Glutamatergic neuron (in vitro differentiated cells): ENCODE data around the gene OSBP. TPM values are rescaled to one million over a fixed set of nuclear protein-coding genes. Genes with fewer than 3 reads are reported as not detected.

Source experiments
- DNase-seq: peaks from one replicate; pipeline ENCODE4 v3.0.0; 2022
- H3K27ac Mint-ChIP-seq: one replicate; pipeline ENCODE4 v1.8.0; 2020; ENCODE audit warnings: mild to moderate bottlenecking, mixed read lengths, inconsistent platforms; ENCODE audit not compliant: unreplicated experiment
- H3K27me3 Mint-ChIP-seq: one replicate; pipeline ENCODE4 v1.8.0; 2020; ENCODE audit warnings: mild to moderate bottlenecking, moderate library complexity, mixed read lengths, inconsistent platforms; ENCODE audit not compliant: unreplicated experiment
- H3K36me3 Mint-ChIP-seq: one replicate; pipeline ENCODE4 v1.8.0; 2020; ENCODE audit warnings: mild to moderate bottlenecking, mixed read lengths, inconsistent platforms; ENCODE audit not compliant: unreplicated experiment
- H3K4me1 Mint-ChIP-seq: one replicate; pipeline ENCODE4 v1.8.0; 2020; ENCODE audit warnings: mild to moderate bottlenecking, low read depth, mixed read lengths, inconsistent platforms; ENCODE audit not compliant: unreplicated experiment
- H3K4me3 Mint-ChIP-seq: one replicate; pipeline ENCODE4 v1.8.0; 2020; ENCODE audit warnings: mild to moderate bottlenecking, mixed read lengths, inconsistent platforms; ENCODE audit not compliant: unreplicated experiment
- H3K9me3 Mint-ChIP-seq: one replicate; pipeline ENCODE4 v1.8.0; 2020; ENCODE audit warnings: mild to moderate bottlenecking, moderate library complexity, mixed read lengths, inconsistent platforms; ENCODE audit not compliant: unreplicated experiment
- CTCF ChIP-seq: fragments of 200-600 bp; sonication (generic); IDR thresholded peaks from one replicate; pipeline ENCODE4 v1.5.0; 2021; ENCODE audit not compliant: partially characterized antibody, unreplicated experiment
- total RNA-seq: library from RNA; stranded (reverse); fragmentation: NEBNext Ultra II Directional; extraction: Animal tissue kit (Norgen Biotek cat#: 25700); gene quantifications from one replicate; pipeline ENCODE4 v1.2.1, GENCODE V29; 2021; ENCODE audit not compliant: unreplicated experiment

The OSBP gene
- total RNA-seq, 1 donor from 2014 or later, result 36.0 TPM

GRCh38 chr11:59598961-59599360, 16.6 kb downstream of the OSBP start:
- no peaks in the 10 kb centered on the region for H3K36me3 Mint-ChIP-seq
- H3K27ac Mint-ChIP-seq, result no peak overlapping the region
- no peaks in the 10 kb centered on the region for H3K4me1 Mint-ChIP-seq
- DNase-seq, result no peak
- no peaks in the 10 kb centered on the region for H3K27me3 Mint-ChIP-seq
- H3K4me3 Mint-ChIP-seq, result no peak overlapping the region
- no peak for TF ChIP-seq CTCF
- peaks cover 2% of the 10 kb centered on the region for H3K9me3 Mint-ChIP-seq

GRCh38 chr11:59584294-59584693, 31.3 kb downstream of the OSBP start:
- Mint-ChIP-seq H3K4me3 (no peak overlapping the region), H3K27me3 (no peaks in the 10 kb centered on the region), H3K27ac (peak overlapping the region; percentile 7), H3K36me3 (peaks cover 10% of the 10 kb centered on the region), H3K9me3 (peaks cover 9% of the 10 kb centered on the region), H3K4me1 (no peaks in the 10 kb centered on the region)
- no peak for DNase-seq
- TF ChIP-seq CTCF, result no peak

- Mint-ChIP-seq H3K4me3 (no peak overlapping the region), H3K27ac (no peak overlapping the region), H3K36me3 (peaks cover 14% of the 10 kb centered on the region)
These were observed 33.6 kb downstream of the OSBP start for GRCh38 chr11:59582006-59582405.

GRCh38 chr11:59578369-59578768, 37.2 kb downstream of the OSBP start:
- H3K4me3 Mint-ChIP-seq, result no peak overlapping the region
- H3K9me3 Mint-ChIP-seq, result no peaks in the 10 kb centered on the region
- peaks cover 4% of the 10 kb centered on the region for H3K36me3 Mint-ChIP-seq
- H3K4me1 Mint-ChIP-seq, result no peaks in the 10 kb centered on the region
- no peak overlapping the region for H3K27ac Mint-ChIP-seq
- DNase-seq, result no peak
- TF ChIP-seq CTCF, result no peak
- H3K27me3 Mint-ChIP-seq, result no peaks in the 10 kb centered on the region

More at GRCh38 chr11:59582006-59582405, 33.6 kb downstream of the OSBP start:
- peaks cover 9% of the 10 kb centered on the region for H3K9me3 Mint-ChIP-seq
- DNase-seq, result no peak
- no peak for TF ChIP-seq CTCF
- H3K4me1 Mint-ChIP-seq, result no peaks in the 10 kb centered on the region
- no peaks in the 10 kb centered on the region for H3K27me3 Mint-ChIP-seq

GRCh38 chr11:59575505-59575904, 40.1 kb downstream of the OSBP start:
- H3K27me3 Mint-ChIP-seq, result no peaks in the 10 kb centered on the region
- H3K36me3 Mint-ChIP-seq, result peaks cover 4% of the 10 kb centered on the region
- H3K4me3 Mint-ChIP-seq, result no peak overlapping the region
- H3K9me3 Mint-ChIP-seq, result no peaks in the 10 kb centered on the region
- no peaks in the 10 kb centered on the region for H3K4me1 Mint-ChIP-seq
- no peak for DNase-seq
- H3K27ac Mint-ChIP-seq, result no peak overlapping the region
- no peak for TF ChIP-seq CTCF
